HUES6 (cell line): ENCODE results near the gene TUG1.

Source experiments
- H3K27ac ChIP-seq: 2 replicates; pipeline ENCODE4 v1.7.0; 2013; ENCODE audit warnings: low read depth, mild to moderate bottlenecking, low read length, inconsistent platforms
- H3K27me3 ChIP-seq: 2 replicates; pipeline ENCODE4 v1.6.1; 2013; ENCODE audit warnings: low read length; ENCODE audit not compliant: control insufficient read depth, insufficient read depth
- H3K36me3 ChIP-seq: 2 replicates; pipeline ENCODE4 v1.6.1; 2013; ENCODE audit warnings: low read length; ENCODE audit not compliant: control insufficient read depth, insufficient read depth
- H3K4me1 ChIP-seq: 2 replicates; pipeline ENCODE4 v1.6.1; 2013; ENCODE audit warnings: low read length; ENCODE audit not compliant: control insufficient read depth, insufficient read depth
- H3K4me3 ChIP-seq: 2 replicates; pipeline ENCODE4 v1.5.1; 2013; ENCODE audit warnings: low read depth, low read length
- H3K9ac ChIP-seq: one replicate; pipeline ENCODE4 v1.6.1; 2013; ENCODE audit warnings: mild to moderate bottlenecking, low read length
- H3K9me3 ChIP-seq: 2 replicates; pipeline ENCODE4 v1.6.1; 2013; ENCODE audit warnings: low read depth, low read length; ENCODE audit not compliant: control insufficient read depth, insufficient read depth

TUG1 gene

GRCh38 chr22:31005535-31005934, 36.5 kb downstream of the TUG1 start:
- no peak overlapping the region for H3K9ac ChIP-seq
- H3K4me3 ChIP-seq: no peak overlapping the region

GRCh38 chr22:31019191-31019930, 50.3 kb downstream of the TUG1 start:
- H3K9me3 ChIP-seq: peaks cover 11% of the 10 kb centered on the region; the same call in 1 of the 2 replicates
- no peak overlapping the region for H3K4me3 ChIP-seq
- no peaks in the 10 kb centered on the region for H3K4me1 ChIP-seq
- H3K9ac ChIP-seq: no peak overlapping the region
- no peaks in the 10 kb centered on the region for H3K27me3 ChIP-seq
- no peaks in the 10 kb centered on the region for H3K36me3 ChIP-seq
- no peak overlapping the region for H3K27ac ChIP-seq

More at GRCh38 chr22:31005535-31005934, 36.5 kb downstream of the TUG1 start:
- Histone ChIP-seq H3K36me3 (no peaks in the 10 kb centered on the region), H3K9me3 (peaks cover 15% of the 10 kb centered on the region), H3K4me1 (no peaks in the 10 kb centered on the region), H3K27me3 (no peaks in the 10 kb centered on the region), H3K27ac (no peak overlapping the region)

GRCh38 chr22:31020334-31020733, 51.3 kb downstream of the TUG1 start:
- 0 out of 2 replicates have a peak overlapping the region, but pooled peaks have one; percentile 17 for H3K27ac ChIP-seq
- peaks cover 12% of the 10 kb centered on the region; the same call in 1 of the 2 replicates for H3K9me3 ChIP-seq
- H3K9ac ChIP-seq: no peak overlapping the region
- no peak overlapping the region for H3K4me3 ChIP-seq
- H3K4me1 ChIP-seq: no peaks in the 10 kb centered on the region
- no peaks in the 10 kb centered on the region for H3K27me3 ChIP-seq
- H3K36me3 ChIP-seq: no peaks in the 10 kb centered on the region

GRCh38 chr22:31022516-31022915, 53.5 kb downstream of the TUG1 start:
- H3K4me1 ChIP-seq: no peaks in the 10 kb centered on the region
- no peak overlapping the region for H3K4me3 ChIP-seq
- no peak overlapping the region for H3K9ac ChIP-seq
- H3K27me3 ChIP-seq: no peaks in the 10 kb centered on the region
- H3K27ac ChIP-seq: no peak overlapping the region
- peaks cover 9% of the 10 kb centered on the region for H3K9me3 ChIP-seq
- H3K36me3 ChIP-seq: no peaks in the 10 kb centered on the region
